Stimulated activated CD4-positive, alpha-beta T cell treated with anti-CD3 and anti-CD28 coated beads, Interleukin-15, amount 100 ng/mL, for 24 hours (primary cell): ENCODE measurements around the gene MPP3.
"Not testable (repeated sequence)": the region's sequence is repeated elsewhere in the genome, so short reads cannot be mapped to it uniquely, and the experiment has no call there.

ENCODE experiments used
- DNase-seq: peaks from one replicate; pipeline ENCODE4 v3.0.0-alpha.2; 2020

MPP3 gene

GRCh38 chr17:43832976-43833829 lies at the start of gene MPP3:
Gene MPP3, minus strand, starts transcription at chr17:43833146. Its CDS starts 1,240 bp downstream, at chr17:43831906.
- DNase-seq: peak; percentile 65

- DNase-seq: no peak
Observed at GRCh38 chr17:43881758-43882505, 49.0 kb upstream of the MPP3 start.

GRCh38 chr17:43881181-43881580 lies 48.2 kb upstream of the MPP3 start:
- no peak for DNase-seq

- DNase-seq: peak; percentile 60
Observed at GRCh38 chr17:43880420-43880991, 47.6 kb upstream of the MPP3 start.

GRCh38 chr17:43879723-43880419 lies 46.9 kb upstream of the MPP3 start:
- DNase-seq: no peak

GRCh38 chr17:43878260-43879175 lies 45.6 kb upstream of the MPP3 start:
- peak; percentile 77 for DNase-seq

GRCh38 chr17:43877451-43878155 lies 44.7 kb upstream of the MPP3 start:
- DNase-seq: no peak

GRCh38 chr17:43877031-43877430 lies 44.1 kb upstream of the MPP3 start:
- no peak for DNase-seq

- DNase-seq: no peak
Observed at GRCh38 chr17:43875476-43876147, 42.7 kb upstream of the MPP3 start.

GRCh38 chr17:43874293-43874692 lies 41.3 kb upstream of the MPP3 start:
- DNase-seq: no peak

GRCh38 chr17:43873815-43874214 lies 40.9 kb upstream of the MPP3 start:
- no peak for DNase-seq

GRCh38 chr17:43873091-43873490 lies 40.1 kb upstream of the MPP3 start:
- no peak for DNase-seq

GRCh38 chr17:43871946-43872690 lies 39.2 kb upstream of the MPP3 start:
- no peak for DNase-seq

- not testable (repeated sequence) for DNase-seq
Observed at GRCh38 chr17:43869031-43869430, 36.1 kb upstream of the MPP3 start.

GRCh38 chr17:43868226-43868994 lies 35.5 kb upstream of the MPP3 start:
- DNase-seq: no peak

GRCh38 chr17:43864161-43864984 lies 31.4 kb upstream of the MPP3 start:
- DNase-seq: no peak

- DNase-seq: no peak
Observed at GRCh38 chr17:43861960-43862359, 29.0 kb upstream of the MPP3 start.

- no peak for DNase-seq
Observed at GRCh38 chr17:43860927-43861622, 28.1 kb upstream of the MPP3 start.
